Prostate gland (tissue), 2 donors: Measurements from ENCODE around the gene UBE2U.

ENCODE experiments used
- POLR2A ChIP-seq: fragments of 450-650 bp; IDR thresholded peaks from one replicate; pipeline ENCODE4 v1.6.1; 2016; ENCODE audit warnings: antibody characterized with exemption, mild to moderate bottlenecking
- POLR2AphosphoS5 ChIP-seq: sonication (generic); formaldehyde crosslinking; IDR thresholded peaks from one replicate; pipeline ENCODE4 v1.6.1; 2017; ENCODE audit warnings: antibody characterized with exemption
- TF ChIP-seq, protein P1 (sequence below), 4 experiments: fragments of 200-600 bp in 2 of 4; fragments of 450-650 bp in 2 of 4; sonication (generic) in 2 of 4; IDR thresholded peaks; 1 replicate in 3 of 4; 2 replicates in 1 of 4; pipeline ENCODE4 v1.5.1; 2016 to 2019; ENCODE audit warnings: antibody characterized with exemption in 4 of 4, mild to moderate bottlenecking in 2 of 4, moderate library complexity in 2 of 4

DNA sequence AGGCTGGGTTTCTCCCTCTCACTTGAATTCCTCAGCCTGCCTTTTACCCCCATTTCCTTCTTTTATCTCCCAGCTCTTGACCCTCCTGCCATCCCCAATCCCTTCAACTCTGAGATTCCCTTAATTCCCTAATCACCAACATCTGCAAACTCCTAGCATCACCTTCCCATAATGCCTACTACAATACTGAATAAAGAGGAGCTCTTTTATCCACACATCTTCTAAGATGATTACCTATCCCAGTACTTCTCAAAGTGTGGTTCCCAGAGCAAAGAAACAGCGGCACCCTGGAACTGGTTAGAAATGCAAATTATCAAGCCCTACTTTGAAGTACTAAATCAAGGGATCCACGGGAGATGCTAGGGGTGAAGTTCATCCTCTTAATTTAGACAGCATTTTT, 21.2 kb upstream of the UBE2U start:
- TF ChIP-seq, protein P1, sequence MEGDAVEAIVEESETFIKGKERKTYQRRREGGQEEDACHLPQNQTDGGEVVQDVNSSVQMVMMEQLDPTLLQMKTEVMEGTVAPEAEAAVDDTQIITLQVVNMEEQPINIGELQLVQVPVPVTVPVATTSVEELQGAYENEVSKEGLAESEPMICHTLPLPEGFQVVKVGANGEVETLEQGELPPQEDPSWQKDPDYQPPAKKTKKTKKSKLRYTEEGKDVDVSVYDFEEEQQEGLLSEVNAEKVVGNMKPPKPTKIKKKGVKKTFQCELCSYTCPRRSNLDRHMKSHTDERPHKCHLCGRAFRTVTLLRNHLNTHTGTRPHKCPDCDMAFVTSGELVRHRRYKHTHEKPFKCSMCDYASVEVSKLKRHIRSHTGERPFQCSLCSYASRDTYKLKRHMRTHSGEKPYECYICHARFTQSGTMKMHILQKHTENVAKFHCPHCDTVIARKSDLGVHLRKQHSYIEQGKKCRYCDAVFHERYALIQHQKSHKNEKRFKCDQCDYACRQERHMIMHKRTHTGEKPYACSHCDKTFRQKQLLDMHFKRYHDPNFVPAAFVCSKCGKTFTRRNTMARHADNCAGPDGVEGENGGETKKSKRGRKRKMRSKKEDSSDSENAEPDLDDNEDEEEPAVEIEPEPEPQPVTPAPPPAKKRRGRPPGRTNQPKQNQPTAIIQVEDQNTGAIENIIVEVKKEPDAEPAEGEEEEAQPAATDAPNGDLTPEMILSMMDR (IDR thresholded peaks at IDR 0.05), result no peak
- TF ChIP-seq POLR2A (no peak), POLR2AphosphoS5 (no peak)
